GM21390 (cell line): Measurements from ENCODE around the gene GYG1.

Experiments used
- ATAC-seq: cut with Tn5 transposase; IDR thresholded peaks from one replicate; pipeline ENCODE4 v1.9.1; 2021; ENCODE audit not compliant: unreplicated experiment

Gene GYG1

GRCh38 chr3:149016242-149016641, 24.9 kb downstream of the GYG1 start:
- no peak for ATAC-seq

GRCh38 chr3:149016669-149017541, 25.6 kb downstream of the GYG1 start:
- ATAC-seq: no peak

GRCh38 chr3:149018247-149018646, 26.9 kb downstream of the GYG1 start:
- no peak for ATAC-seq

- no peak for ATAC-seq
Measured at GRCh38 chr3:149019580-149019979, 28.2 kb downstream of the GYG1 start.

GRCh38 chr3:149020196-149020838, 29.0 kb downstream of the GYG1 start:
- no peak for ATAC-seq

- no peak for ATAC-seq
Measured at GRCh38 chr3:149020839-149021252, 29.5 kb downstream of the GYG1 start.

- no peak for ATAC-seq
Measured at GRCh38 chr3:149021830-149022229, 30.5 kb downstream of the GYG1 start.

- ATAC-seq: no peak
Measured at GRCh38 chr3:149023951-149024350, 32.6 kb downstream of the GYG1 start.

GRCh38 chr3:149026718-149027117, 35.4 kb downstream of the GYG1 start:
- ATAC-seq: no peak

GRCh38 chr3:149031096-149031495, 39.8 kb downstream of the GYG1 start:
- ATAC-seq: no peak

GRCh38 chr3:149037684-149038083, 46.3 kb downstream of the GYG1 start:
- no peak for ATAC-seq

- no peak for ATAC-seq
Measured at GRCh38 chr3:149038322-149038721, 47.0 kb downstream of the GYG1 start.

- peak; percentile 92 for ATAC-seq
Measured at GRCh38 chr3:149042789-149043386, 51.5 kb downstream of the GYG1 start.

- ATAC-seq: no peak
Measured at GRCh38 chr3:149044339-149045083, 53.2 kb downstream of the GYG1 start.

- ATAC-seq: no peak
Measured at GRCh38 chr3:149055575-149055974, 64.2 kb downstream of the GYG1 start.

- peak; percentile 6 for ATAC-seq
Measured at GRCh38 chr3:149058198-149058597, 66.9 kb downstream of the GYG1 start.

GRCh38 chr3:149058602-149059001, 67.3 kb downstream of the GYG1 start:
- ATAC-seq: peak; percentile 90

GRCh38 chr3:149061776-149062175, 70.4 kb downstream of the GYG1 start:
- no peak for ATAC-seq

- ATAC-seq: no peak
Measured at GRCh38 chr3:149067883-149068282, 76.5 kb downstream of the GYG1 start.
